ENCODE data around the gene ZBTB20.

DNA sequence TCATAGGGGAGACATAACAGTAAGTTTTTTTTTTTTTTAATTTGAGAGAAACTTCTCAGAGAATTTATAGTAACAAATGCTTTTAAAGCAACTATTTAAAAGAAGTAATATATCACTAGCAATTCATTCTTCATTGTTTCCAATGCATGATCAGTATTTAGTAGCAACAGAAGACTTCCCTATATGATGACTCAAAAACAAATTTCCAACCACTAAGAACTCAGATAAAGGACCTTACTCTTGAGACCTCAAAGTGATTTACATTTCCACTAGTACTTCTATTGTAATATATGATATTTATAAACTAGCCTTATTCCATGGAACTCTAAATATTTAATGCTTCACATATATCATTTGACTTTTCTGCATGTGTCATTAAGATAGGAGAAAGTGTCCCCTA, 356.3 kb downstream of the ZBTB20 start:
- TF ChIP-seq, protein P1, sequence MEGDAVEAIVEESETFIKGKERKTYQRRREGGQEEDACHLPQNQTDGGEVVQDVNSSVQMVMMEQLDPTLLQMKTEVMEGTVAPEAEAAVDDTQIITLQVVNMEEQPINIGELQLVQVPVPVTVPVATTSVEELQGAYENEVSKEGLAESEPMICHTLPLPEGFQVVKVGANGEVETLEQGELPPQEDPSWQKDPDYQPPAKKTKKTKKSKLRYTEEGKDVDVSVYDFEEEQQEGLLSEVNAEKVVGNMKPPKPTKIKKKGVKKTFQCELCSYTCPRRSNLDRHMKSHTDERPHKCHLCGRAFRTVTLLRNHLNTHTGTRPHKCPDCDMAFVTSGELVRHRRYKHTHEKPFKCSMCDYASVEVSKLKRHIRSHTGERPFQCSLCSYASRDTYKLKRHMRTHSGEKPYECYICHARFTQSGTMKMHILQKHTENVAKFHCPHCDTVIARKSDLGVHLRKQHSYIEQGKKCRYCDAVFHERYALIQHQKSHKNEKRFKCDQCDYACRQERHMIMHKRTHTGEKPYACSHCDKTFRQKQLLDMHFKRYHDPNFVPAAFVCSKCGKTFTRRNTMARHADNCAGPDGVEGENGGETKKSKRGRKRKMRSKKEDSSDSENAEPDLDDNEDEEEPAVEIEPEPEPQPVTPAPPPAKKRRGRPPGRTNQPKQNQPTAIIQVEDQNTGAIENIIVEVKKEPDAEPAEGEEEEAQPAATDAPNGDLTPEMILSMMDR (IDR thresholded peaks at IDR 0.05 in 8 of 11, conservative IDR thresholded peaks at IDR 0.05 in 3 of 11): no peak
- TF ChIP-seq POLR2AphosphoS5 (IDR thresholded peaks at IDR 0.05) (no peak), POLR2A (IDR thresholded peaks at IDR 0.05) (no peak)

Measured in spleen (tissue), 7 donors.